SK-N-SH (cell line): ENCODE data around the gene ACOXL. TPM values are rescaled to one million over a fixed set of nuclear protein-coding genes. Genes with fewer than 3 reads are reported as not detected.

ENCODE experiments used
- CTCF ChIA-PET: fragments of 300-600, 350-600 bp; formaldehyde crosslinking; extraction: SDS; loops from one replicate; lab custom pipeline; 2021; lab: Yijun Ruan, JAX
- POLR2A ChIA-PET: fragments of 350-600 bp; sonication (Branson Sonifier 250); formaldehyde crosslinking; extraction: SDS; loops from one replicate; lab custom pipeline; 2020; ENCODE audit warnings: antibody characterized with exemption, inconsistent platforms; lab: Yijun Ruan, JAX
- DNase-seq: peaks from one replicate; pipeline ENCODE4 v3.0.0; 2012
- H2AFZ ChIP-seq: fragments of 200-600 bp; sonication (generic); 2 replicates; pipeline ENCODE4 v1.8.1; 2016; ENCODE audit warnings: antibody characterized with exemption, mild to moderate bottlenecking, low read depth
- H3F3A ChIP-seq: fragments of 200-600 bp; sonication (generic); replicated peaks from 2 replicates; pipeline ENCODE3; 2016; ENCODE audit warnings: antibody characterized with exemption, mild to moderate bottlenecking; ENCODE audit not compliant: insufficient read depth
- H3K27ac ChIP-seq, 2 experiments: fragments of 200-500 bp in 1 of 2; fragments of 200-600 bp in 1 of 2; sonication (Bioruptor generic) in 1 of 2; sonication (generic), shearing (Covaris generic) in 1 of 2; 2 replicates each; pipeline versions ENCODE4 v1.5.1 to v1.6.1; 2014 to 2016; ENCODE audit warnings: low read depth in 2 of 2, inconsistent platforms in 1 of 2, low read length in 1 of 2, mild to moderate bottlenecking in 1 of 2, mixed read lengths in 1 of 2
- H3K27me3 ChIP-seq: fragments of 200-600 bp; sonication (generic), shearing (Covaris generic); 2 replicates; pipeline ENCODE4 v1.6.1; 2016; ENCODE audit warnings: mixed run types; ENCODE audit not compliant: insufficient read depth
- H3K36me3 ChIP-seq, 2 experiments: fragments of 200-500 bp in 1 of 2; fragments of 200-600 bp in 1 of 2; sonication (Bioruptor generic) in 1 of 2; sonication (generic) in 1 of 2; replicated peaks in 1 of 2; 2 replicates each; pipeline versions ENCODE3 to v1.5.1; 2014 to 2016; ENCODE audit warnings: low read length in 1 of 2, mild to moderate bottlenecking in 1 of 2; ENCODE audit not compliant: insufficient read depth in 2 of 2, control insufficient read depth in 1 of 2
- H3K4me1 ChIP-seq, 2 experiments: fragments of 200-500 bp in 1 of 2; fragments of 200-600 bp in 1 of 2; sonication (Bioruptor generic) in 1 of 2; sonication (generic), shearing (Covaris generic) in 1 of 2; 2 replicates each; pipeline versions ENCODE4 v1.5.1 to v1.6.1; 2014 to 2016; ENCODE audit warnings: low read depth in 1 of 2, low read length in 1 of 2, mixed run types in 1 of 2; ENCODE audit not compliant: insufficient read depth in 2 of 2, control insufficient read depth in 1 of 2
- H3K4me2 ChIP-seq: fragments of 200-600 bp; sonication (generic), shearing (Covaris generic); 2 replicates; pipeline ENCODE4 v1.6.1; 2017; ENCODE audit warnings: mixed run types
- H3K4me3 ChIP-seq, 2 experiments: fragments of 200-500 bp in 1 of 2; fragments of 200-600 bp in 1 of 2; sonication (Bioruptor generic) in 1 of 2; sonication (generic), shearing (Covaris generic) in 1 of 2; 2 replicates each; pipeline versions ENCODE4 v1.5.1 to v1.8.1; 2014 to 2016; ENCODE audit warnings: low read depth in 2 of 2, inconsistent platforms in 1 of 2, low read length in 1 of 2, mild to moderate bottlenecking in 1 of 2, mixed read lengths in 1 of 2, moderate library complexity in 1 of 2
- H3K79me2 ChIP-seq: fragments of 200-600 bp; sonication (generic); 2 replicates; pipeline ENCODE4 v1.8.1; 2017; ENCODE audit warnings: mild to moderate bottlenecking; ENCODE audit not compliant: insufficient read depth
- H3K9ac ChIP-seq: fragments of 200-600 bp; sonication (generic); 2 replicates; pipeline ENCODE4 v1.6.1; 2017; ENCODE audit warnings: mixed run types
- H3K9me2 ChIP-seq: fragments of 200-600 bp; sonication (generic); 2 replicates; pipeline ENCODE4 v1.6.1; 2017; ENCODE audit warnings: mixed run types
- H3K9me3 ChIP-seq: fragments of 200-600 bp; sonication (generic); 2 replicates; pipeline ENCODE4 v1.6.1; 2017; ENCODE audit warnings: mixed run types, mild to moderate bottlenecking, moderate library complexity
- H4K20me1 ChIP-seq: fragments of 200-600 bp; sonication (generic); 2 replicates; pipeline ENCODE4 v1.6.1; 2017; ENCODE audit warnings: mild to moderate bottlenecking, mixed run types; ENCODE audit not compliant: insufficient read depth
- EP300 ChIP-seq, 2 experiments: IDR thresholded peaks; 2 replicates each; pipeline versions ENCODE4 v1.4.0 to v1.6.1; 2012; ENCODE audit warnings: borderline replicate concordance in 1 of 2, low read depth in 1 of 2, low read length in 1 of 2
- EZH2phosphoT487 ChIP-seq: fragments of 200-600 bp; sonication (generic); IDR thresholded peaks from 2 replicates; pipeline ENCODE4 v1.6.1; 2017; ENCODE audit warnings: low read depth, mixed run types, mild to moderate bottlenecking, antibody characterized with exemption, moderate library complexity, borderline replicate concordance
- FOSL2 ChIP-seq: IDR thresholded peaks from 2 replicates; pipeline ENCODE4 v1.4.0; 2012; ENCODE audit warnings: low read depth, mild to moderate bottlenecking, moderate library complexity, borderline replicate concordance
- FOXM1 ChIP-seq: IDR thresholded peaks from 2 replicates; pipeline ENCODE4 v1.4.0; 2012; ENCODE audit warnings: low read depth, mild to moderate bottlenecking
- IRF3 ChIP-seq: fragments of 150-350 bp; IDR thresholded peaks from 2 replicates; pipeline ENCODE4 v1.6.1; 2016; ENCODE audit warnings: mild to moderate bottlenecking, low read depth, low read length
- MAX ChIP-seq: IDR thresholded peaks from 2 replicates; pipeline ENCODE4 v1.4.0; 2012; ENCODE audit warnings: low read depth
- MXI1 ChIP-seq: IDR thresholded peaks from 2 replicates; pipeline ENCODE4 v1.6.1; 2012; ENCODE audit warnings: mild to moderate bottlenecking, low read depth, low read length, improper control_type of control experiment
- NFIC ChIP-seq: IDR thresholded peaks from 2 replicates; pipeline ENCODE4 v1.4.0; 2012; ENCODE audit warnings: borderline replicate concordance
- PBX3 ChIP-seq: IDR thresholded peaks from 2 replicates; pipeline ENCODE4; 2012
- POLR2AphosphoS5 ChIP-seq: IDR thresholded peaks from 2 replicates; pipeline ENCODE4 v1.6.1; 2012; ENCODE audit warnings: low read depth, low read length
- RAD21 ChIP-seq: IDR thresholded peaks from 2 replicates; pipeline ENCODE4 v1.6.1; 2012; ENCODE audit warnings: mild to moderate bottlenecking, low read length
- SMC3 ChIP-seq: IDR thresholded peaks from 2 replicates; pipeline ENCODE4 v1.6.1; 2012; ENCODE audit warnings: low read depth, low read length, improper control_type of control experiment
- TEAD4 ChIP-seq: IDR thresholded peaks from 2 replicates; pipeline ENCODE4 v1.4.0; 2012; ENCODE audit warnings: mild to moderate bottlenecking, borderline replicate concordance; ENCODE audit not compliant: insufficient read depth
- YY1 ChIP-seq: IDR thresholded peaks from 2 replicates; pipeline ENCODE4 v1.4.0; 2012; ENCODE audit warnings: low read depth, mild to moderate bottlenecking
- WGBS: methylation state at CpG from one replicate; pipeline ENCODE4 v1.1.6; 2017; ENCODE audit warnings: low lambda C conversion rate; 5-methylcytosine and 5-hydroxymethylcytosine counted together
- polyA plus RNA-seq, 3 experiments: library from polyadenylated mRNA; depleted of rRNA; stranded (reverse); fragments of >200 nt; gene quantifications; 2 replicates each; pipeline ENCODE4 v1.2.3, GENCODE V29; 2012

ACOXL gene
- polyA plus RNA-seq, 1 of the 3 experiments (the other 2 are of a cell fraction): not detected

GRCh38 chr2:110955556-110955955 lies 223.2 kb downstream of the ACOXL start:
- no peaks in the 10 kb centered on the region for H3K79me2 ChIP-seq
- no peaks in the 10 kb centered on the region for H3K9me3 ChIP-seq
- no peaks in the 10 kb centered on the region for H3K36me3 ChIP-seq
- no peaks in the 10 kb centered on the region; a peak in 1 of 4 replicates for H3K4me1 ChIP-seq
- ChIA-PET POLR2A (no interaction called here), CTCF (no interaction called here)
- peaks cover 9% of the 10 kb centered on the region; the same call in 1 of the 2 replicates for H3K27me3 ChIP-seq
- H3F3A ChIP-seq: no peaks in the 10 kb centered on the region
- no peak overlapping the region for H3K27ac ChIP-seq
- H4K20me1 ChIP-seq: no peaks in the 10 kb centered on the region
- no peak overlapping the region for H3K9ac ChIP-seq
- 23% methylated on average over 3 of the region's 3 CpGs for WGBS
- H3K4me3 ChIP-seq: no peak overlapping the region
- H3K4me2 ChIP-seq: no peak overlapping the region
- no peak for DNase-seq
- H3K9me2 ChIP-seq: no peaks in the 10 kb centered on the region
- no peak overlapping the region for H2AFZ ChIP-seq
- TF ChIP-seq SMC3 (no peak), TEAD4 (no peak), FOXM1 (no peak), IRF3 (no peak), YY1 (no peak), PBX3 (no peak), MXI1 (no peak), RAD21 (no peak), NFIC (no peak)

- H3K9me2 ChIP-seq: no peaks in the 10 kb centered on the region
- H3K36me3 ChIP-seq: no peaks in the 10 kb centered on the region
- no peak overlapping the region for H3K9ac ChIP-seq
- no peak overlapping the region for H3K27ac ChIP-seq
- H3K4me2 ChIP-seq: no peak overlapping the region
- 25% methylated on average over 5 of the region's 5 CpGs for WGBS
- H3K4me1 ChIP-seq: no peaks in the 10 kb centered on the region; a peak in 1 of 4 replicates
- H3K27me3 ChIP-seq: peaks cover 9% of the 10 kb centered on the region; the same call in 1 of the 2 replicates
- H4K20me1 ChIP-seq: no peaks in the 10 kb centered on the region
- H3K4me3 ChIP-seq: no peak overlapping the region
- no peaks in the 10 kb centered on the region for H3K9me3 ChIP-seq
- no peak for DNase-seq
- TF ChIP-seq NFIC (no peak), EZH2phosphoT487 (no peak), POLR2AphosphoS5 (no peak), FOSL2 (no peak), MAX (no peak), EP300 (IDR thresholded peaks at IDR 0.05; ENCODE audit: borderline replicate concordance in 1 of 2, low read depth in 1 of 2, low read length in 1 of 2) (no peak)
- H3K79me2 ChIP-seq: no peaks in the 10 kb centered on the region
- H2AFZ ChIP-seq: no peak overlapping the region
- no peaks in the 10 kb centered on the region for H3F3A ChIP-seq
- ChIA-PET POLR2A (no interaction called here), CTCF (interaction anchor here (1.6 kb wide), 1 partner anchor 10 kb away, joined by 4 read pairs; no protein-coding TSS in a partner anchor)
Observed at GRCh38 chr2:110957293-110957692, 224.9 kb downstream of the ACOXL start.
